GM12878 (cell line): ENCODE measurements around the gene KPNA3. TPM values are rescaled to one million over a fixed set of nuclear protein-coding genes. Genes with fewer than 3 reads are reported as not detected.

Source experiments
- ATAC-seq: fragments of 200-7000 bp; cut with Tn5 transposase; 3 replicates; pipeline ENCODE4 v1.9.1; 2020; ENCODE audit warnings: mild to moderate bottlenecking, moderate library complexity
- BruUV-seq: library from RNA; stranded (reverse); fragments of 400-500 nt; replicated peaks from 2 replicates; lab custom pipeline; 2021; lab: Mats Ljungman, UMichigan
- CTCF ChIA-PET: fragments of 300-600 bp; sonication (Branson Sonifier 250); formaldehyde crosslinking; extraction: SDS; loops from one replicate; lab custom pipeline; 2021; ENCODE audit warnings: inconsistent platforms; lab: Yijun Ruan, JAX
- POLR2A ChIA-PET: fragments of 350-600 bp; formaldehyde crosslinking; extraction: SDS; loops from one replicate; lab custom pipeline; 2021; ENCODE audit warnings: inconsistent platforms; lab: Charles Lee
- RAD21 ChIA-PET: fragments of 300-600 bp; sonication (Branson Sonifier 250); formaldehyde crosslinking; loops from one replicate; lab custom pipeline; 2023; ENCODE audit warnings: antibody characterized with exemption; ENCODE audit not compliant: unreplicated experiment; lab: Charles Lee
- SMC1A ChIA-PET: fragments of 300-600 bp; sonication (Branson Sonifier 250); formaldehyde crosslinking; loops from one replicate; lab custom pipeline; 2023; ENCODE audit not compliant: unreplicated experiment, uncharacterized antibody; lab: Charles Lee
- DNase-seq: peaks from one replicate; pipeline ENCODE4 v3.0.0-alpha.2; 2011; ENCODE audit warnings: low read depth, low spot score
- FAIRE-seq: peaks from 3 replicates; lab custom pipeline; 2011; peaks lifted over from hg19 to GRCh38; lab: Jason Lieb, UNC
- H2AFZ ChIP-seq: 2 replicates; pipeline ENCODE4 v1.6.0; 2011; ENCODE audit warnings: low read depth, low read length, control low read depth; ENCODE audit not compliant: control insufficient read depth
- H3K27ac ChIP-seq: 2 replicates; pipeline ENCODE4 v1.5.1; 2011; ENCODE audit warnings: control low read depth; ENCODE audit not compliant: control insufficient read depth, insufficient read depth
- H3K27me3 ChIP-seq, 2 experiments: replicated peaks in 1 of 2; 2 replicates each; pipeline versions ENCODE4 v1.6.0 to v1.6.1; 2011; ENCODE audit warnings: low read length in 1 of 2; ENCODE audit not compliant: control insufficient read depth in 2 of 2, insufficient read depth in 2 of 2
- H3K36me3 ChIP-seq, 2 experiments: 2 replicates each; pipeline ENCODE4 v1.5.1; 2011; ENCODE audit warnings: low read length in 1 of 2; ENCODE audit not compliant: control insufficient read depth in 2 of 2, insufficient read depth in 2 of 2
- H3K4me1 ChIP-seq: 2 replicates; pipeline ENCODE4 v1.6.1; 2011; ENCODE audit warnings: mild to moderate bottlenecking, low read length, moderate library complexity, mixed read lengths; ENCODE audit not compliant: control insufficient read depth, insufficient read depth
- H3K4me2 ChIP-seq: 2 replicates; pipeline ENCODE4 v1.6.0; 2011; ENCODE audit warnings: control low read depth; ENCODE audit not compliant: control insufficient read depth, insufficient read depth
- H3K4me3 ChIP-seq: fragments of 200-600 bp; sonication (generic); 2 replicates; pipeline ENCODE4 v1.5.1; 2016
- H3K79me2 ChIP-seq: 2 replicates; pipeline ENCODE4 v1.6.0; 2011; ENCODE audit warnings: low read length; ENCODE audit not compliant: control insufficient read depth, insufficient read depth
- H3K9ac ChIP-seq: 2 replicates; pipeline ENCODE4 v1.8.0; 2011; ENCODE audit warnings: low read length, control low read depth, mixed read lengths; ENCODE audit not compliant: control insufficient read depth, insufficient read depth
- H3K9me3 ChIP-seq: replicated peaks from 3 replicates; pipeline ENCODE4 v1.5.1; 2011; ENCODE audit warnings: mild to moderate bottlenecking, low read length; ENCODE audit not compliant: control insufficient read depth, insufficient read depth
- H4K20me1 ChIP-seq: 2 replicates; pipeline ENCODE4 v1.6.0; 2011; ENCODE audit not compliant: control insufficient read depth, insufficient read depth
- ASH2L ChIP-seq: fragments of 300-600, 200-600 bp; sonication (generic); IDR thresholded peaks from 2 replicates; pipeline ENCODE4 v1.6.1; 2017; ENCODE audit warnings: low read depth, mild to moderate bottlenecking, borderline replicate concordance
- BACH1 ChIP-seq: fragments of 450-650 bp; IDR thresholded peaks from 2 replicates; pipeline ENCODE4 v1.6.1; 2017; ENCODE audit warnings: mild to moderate bottlenecking, borderline replicate concordance
- BHLHE40 ChIP-seq, 2 experiments: fragments of 450-650 bp in 1 of 2; IDR thresholded peaks; 2 replicates each; pipeline ENCODE4 v1.6.1; 2011 to 2017; ENCODE audit warnings: low read depth in 2 of 2, borderline replicate concordance in 1 of 2, improper control_type of control experiment in 1 of 2, low read length in 1 of 2, mild to moderate bottlenecking in 1 of 2
- BMI1 ChIP-seq: fragments of 450-650 bp; IDR thresholded peaks from 2 replicates; pipeline ENCODE4 v1.6.1; 2016; ENCODE audit warnings: mild to moderate bottlenecking, moderate library complexity, borderline replicate concordance
- GATAD2B ChIP-seq: fragments of 450-650 bp; conservative IDR thresholded peaks from 2 replicates; pipeline ENCODE4 v1.6.1; 2017; ENCODE audit warnings: low read depth, mild to moderate bottlenecking, moderate library complexity
- HDAC2 ChIP-seq: fragments of 200-600 bp; sonication (generic); IDR thresholded peaks from 2 replicates; pipeline ENCODE4 v1.6.1; 2017
- LARP7 ChIP-seq: fragments of 450-650 bp; IDR thresholded peaks from 2 replicates; pipeline ENCODE4 v1.6.1; 2017; ENCODE audit warnings: mild to moderate bottlenecking
- MTA2 ChIP-seq: fragments of 450-650 bp; IDR thresholded peaks from 2 replicates; pipeline ENCODE4 v1.6.1; 2016; ENCODE audit warnings: low read depth, mild to moderate bottlenecking, moderate library complexity
- NBN ChIP-seq: fragments of 450-650 bp; IDR thresholded peaks from 2 replicates; pipeline ENCODE4 v1.6.1; 2016
- NFXL1 ChIP-seq: fragments of 450-650 bp; IDR thresholded peaks from 2 replicates; pipeline ENCODE4 v1.6.1; 2017; ENCODE audit warnings: antibody characterized with exemption, mild to moderate bottlenecking, borderline replicate concordance
- NR2F1 ChIP-seq: fragments of 450-650 bp; conservative IDR thresholded peaks from 2 replicates; pipeline ENCODE4 v1.6.1; 2017; ENCODE audit warnings: mild to moderate bottlenecking
- PKNOX1 ChIP-seq: fragments of 450-650 bp; IDR thresholded peaks from 2 replicates; pipeline ENCODE4 v1.6.1; 2016; ENCODE audit warnings: mild to moderate bottlenecking
- SRF ChIP-seq, 2 experiments: IDR thresholded peaks; 2 replicates each; pipeline ENCODE4 v1.6.1; 2011; ENCODE audit warnings: low read depth in 2 of 2, low read length in 2 of 2, mild to moderate bottlenecking in 1 of 2, moderate library complexity in 1 of 2
- STAT1 ChIP-seq: fragments of 450-650 bp; conservative IDR thresholded peaks from 2 replicates; pipeline ENCODE4 v1.6.1; 2014; ENCODE audit warnings: antibody characterized with exemption, mild to moderate bottlenecking
- SUPT20H ChIP-seq: IDR thresholded peaks from 2 replicates; pipeline ENCODE4 v1.6.1; 2011; ENCODE audit warnings: low read depth, mild to moderate bottlenecking, low read length, moderate library complexity, borderline replicate concordance; ENCODE audit not compliant: control insufficient read depth
- TAF1 ChIP-seq: IDR thresholded peaks from 2 replicates; pipeline ENCODE4 v1.6.1; 2011; ENCODE audit warnings: mild to moderate bottlenecking, low read depth, low read length, borderline replicate concordance
- TCF3 ChIP-seq: IDR thresholded peaks from 2 replicates; pipeline ENCODE4 v1.6.1; 2012; ENCODE audit warnings: low read depth, mild to moderate bottlenecking, low read length, borderline replicate concordance; ENCODE audit not compliant: insufficient read depth
- ZNF687 ChIP-seq: fragments of 450-650 bp; IDR thresholded peaks from 2 replicates; pipeline ENCODE4 v1.6.1; 2017; ENCODE audit warnings: mild to moderate bottlenecking, moderate library complexity
- WGBS: methylation state at CpG from one replicate; pipeline ENCODE4 v1.1.6; 2016; ENCODE audit warnings: low lambda C conversion rate; ENCODE audit not compliant: insufficient replicate concordance, insufficient coverage; ENCODE audit errors: missing lambda C conversion rate; 5-methylcytosine and 5-hydroxymethylcytosine counted together
- in situ Hi-C: fragments of 300-500 bp; cut with MboI; formaldehyde crosslinking; loops from 9 replicates; pipeline ENCODE4 v1.14.3; 2018; ENCODE audit warnings: mixed read lengths
- intact Hi-C: fragments of 100-400 bp; cut with micrococcal nuclease; formaldehyde crosslinking; loops from one replicate; pipeline ENCODE4 v1.14.2; 2022; ENCODE audit not compliant: unreplicated experiment
- polyA plus RNA-seq, 11 experiments: library from polyadenylated mRNA; depleted of rRNA in 4 of 11; unstranded in 6 of 11; stranded (reverse) in 5 of 11; fragments of >200 nt; fragmentation: Nextera tagmentation in 4 of 11; fragmentation: Illumina TruSeq in 1 of 11; extraction: Ambion mirVana in 4 of 11; extraction: Trizol in 1 of 11; gene quantifications; 1 replicate in 1 of 11; 2 replicates in 10 of 11; pipeline versions ENCODE4 v1.2.1 to v1.2.3, GENCODE V29; 2011 to 2016; ENCODE audit warnings: inconsistent platforms in 2 of 11, missing spikeins in 2 of 11, low read depth in 1 of 11
- total RNA-seq, 4 experiments: library from RNA; depleted of rRNA in 3 of 4; stranded (reverse); fragments of >200 nt in 3 of 4; fragmentation: Illumina TruSeq in 1 of 4; extraction: Trizol in 1 of 4; gene quantifications; 2 replicates each; pipeline versions ENCODE4 v1.2.1 to v1.2.3, GENCODE V29; 2013 to 2021

KPNA3 gene
- total and polyA plus RNA-seq, 10 of the 15 experiments (the other 5 are each of a cell fraction or from before 2014, with no cell fraction given): 23.3 to 50.5 (median 31.1) TPM

GRCh38 chr13:49690995-49691784, 101.3 kb downstream of the KPNA3 start, which contains the start of gene EBPL:
TSS of gene EBPL (minus strand) at chr13:49691486. CDS start at chr13:49691424, 62 bp downstream.
- ChIA-PET POLR2A (interaction anchor here (0.6 to 1.1 kb wide), 4 partner anchors 61 to 1238 kb away, joined by 3 to 7 read pairs (median 5); partner anchors contain the start of genes KPNA3 and PHF11), SMC1A (interaction anchor here (0.7 to 1.4 kb wide), 5 partner anchors 12 to 102 kb away, joined by 3 to 8 read pairs (median 4); partner anchors contain the start of gene KPNA3), RAD21 (interaction anchor here (1.0 to 1.6 kb wide), 3 partner anchors 99 to 102 kb away, joined by 3 to 6 read pairs (median 4); partner anchors contain the start of gene KPNA3), CTCF (interaction anchor here (0.9 to 1.9 kb wide), 4 partner anchors 21 to 245 kb away, joined by 3 to 15 read pairs (median 3); partner anchors contain the start of genes KPNA3 and SPRYD7)
- FAIRE-seq (peak; percentile 76), DNase-seq (peak; percentile 47), ATAC-seq (peak; percentile 98)
- peak within 1 kb of the TSS; percentile 95 for H2AFZ ChIP-seq
- peak within 1 kb of the TSS; percentile 65 for H3K27ac ChIP-seq
- H3K9ac ChIP-seq: peak within 1 kb of the TSS; percentile 72
- H3K9me3 ChIP-seq: no peaks in the 10 kb centered on the region
- H3K36me3 ChIP-seq: no peaks in the 10 kb centered on the region; a peak in 1 of 4 replicates
- no peaks in the 10 kb centered on the region; the same call in 1 of the 2 replicates for H3K4me1 ChIP-seq
- under 1% methylated on average over 59 of the region's 67 CpGs for WGBS
- peak within 1 kb of the TSS; percentile 81 for H3K4me3 ChIP-seq
- peaks cover 23% of the 10 kb centered on the region for H3K79me2 ChIP-seq
- no peaks in the 10 kb centered on the region for H4K20me1 ChIP-seq
- H3K27me3 ChIP-seq: no peaks in the 10 kb centered on the region
- peak within 1 kb of the TSS; percentile 94 for H3K4me2 ChIP-seq
- intact Hi-C loops (loop anchor here (2.0 kb wide), 1 partner anchor 102 kb away; the partner anchor contains the start of gene KPNA3), in situ Hi-C loops (no loop called here)
- no TSS peak for BruUV-seq
- TF ChIP-seq BACH1 (peak; percentile 75; the same call in 1 of the 2 replicates), STAT1 (no peak), PKNOX1 (no peak), TCF3 (0 out of 2 replicates have a peak, but pooled peaks have one; percentile 13), LARP7 (peak; percentile 92), NBN (0 out of 2 replicates have a peak, but pooled peaks have one; percentile 28), NFXL1 (no peak), BHLHE40 (IDR thresholded peaks at IDR 0.05; ENCODE audit: borderline replicate concordance in 1 of 2, low read depth in 2 of 2, low read length in 1 of 2) (peak in 1 of 2 experiments; percentile 48; a peak in 2 of 4 replicates), SRF (IDR thresholded peaks at IDR 0.05; ENCODE audit: low read depth in 2 of 2, low read length in 2 of 2) (no peak), ZNF687 (peak; percentile 76), TAF1 (0 out of 2 replicates have a peak, but pooled peaks have one; percentile 19), BMI1 (no peak), SUPT20H (no peak), ASH2L (peak; percentile 79; the same call in 1 of the 2 replicates), MTA2 (no peak), HDAC2 (0 out of 2 replicates have a peak, but pooled peaks have one; percentile 33), NR2F1 (0 out of 2 replicates have a peak, but pooled peaks have one; percentile 39), GATAD2B (peak; percentile 69)
